PC-9 (cell line): ENCODE results near the gene OS9. TPM values are rescaled to one million over a fixed set of nuclear protein-coding genes. Genes with fewer than 3 reads are reported as not detected.

Source experiments
- BruUV-seq: library from RNA; stranded (reverse); fragments of 400-500 nt; replicated peaks from 2 replicates; lab custom pipeline; 2021; lab: Mats Ljungman, UMichigan
- CTCF ChIA-PET: fragments of 300-600 bp; sonication (Branson Sonifier 250); formaldehyde crosslinking; loops from one replicate; lab custom pipeline; 2022; ENCODE audit warnings: antibody characterized with exemption; lab: Charles Lee
- POLR2A ChIA-PET: fragments of 300-600 bp; sonication (Branson Sonifier 250); formaldehyde crosslinking; loops from one replicate; lab custom pipeline; 2022; ENCODE audit warnings: antibody characterized with exemption; ENCODE audit not compliant: unreplicated experiment; lab: Charles Lee
- DNase-seq, 2 experiments: peaks; one replicate each; pipeline versions ENCODE4 v3.0.0 to v3.0.0-alpha.2; 2015 to 2022; ENCODE audit warnings: mixed read lengths in 1 of 2
- H2AFZ ChIP-seq: fragments of 200-600 bp; sonication (generic); 2 replicates; pipeline ENCODE4 v1.8.1; 2017; ENCODE audit warnings: antibody characterized with exemption
- H3F3A ChIP-seq: fragments of 200-600 bp; sonication (generic); 2 replicates; pipeline ENCODE4 v1.8.1; 2017; ENCODE audit warnings: antibody characterized with exemption, mild to moderate bottlenecking, low read depth; ENCODE audit not compliant: insufficient read depth
- H3K27ac ChIP-seq: fragments of 200-600 bp; sonication (generic); 2 replicates; pipeline ENCODE4 v1.6.1; 2016; ENCODE audit warnings: mixed run types
- H3K27me3 ChIP-seq: fragments of 200-600 bp; sonication (generic); 2 replicates; pipeline ENCODE4 v1.6.1; 2016; ENCODE audit warnings: low read depth, mixed run types; ENCODE audit not compliant: insufficient read depth
- H3K36me3 ChIP-seq: fragments of 200-600 bp; sonication (generic); 2 replicates; pipeline ENCODE4 v1.6.1; 2016; ENCODE audit warnings: low read depth, mixed run types
- H3K4me1 ChIP-seq: fragments of 200-600 bp; sonication (generic); replicated peaks from 2 replicates; pipeline ENCODE4 v1.6.1; 2016; ENCODE audit warnings: mixed run types; ENCODE audit not compliant: insufficient read depth
- H3K4me2 ChIP-seq: fragments of 200-600 bp; sonication (generic); 2 replicates; pipeline ENCODE4 v1.6.1; 2017; ENCODE audit warnings: mixed run types
- H3K4me3 ChIP-seq: fragments of 200-600 bp; sonication (generic); 2 replicates; pipeline ENCODE4 v1.6.1; 2016; ENCODE audit warnings: mixed run types
- H3K79me2 ChIP-seq: fragments of 200-600 bp; sonication (generic); 2 replicates; pipeline ENCODE4 v1.6.1; 2017; ENCODE audit warnings: low read depth, mixed run types
- H3K9me2 ChIP-seq: fragments of 200-600 bp; sonication (generic); 2 replicates; pipeline ENCODE4 v1.8.1; 2017; ENCODE audit warnings: mild to moderate bottlenecking; ENCODE audit not compliant: insufficient read depth
- H3K9me3 ChIP-seq: fragments of 200-600 bp; sonication (generic); 2 replicates; pipeline ENCODE4 v1.8.1; 2016; ENCODE audit warnings: low read depth; ENCODE audit not compliant: insufficient read depth
- H4K20me1 ChIP-seq: fragments of 200-600 bp; sonication (generic); 2 replicates; pipeline ENCODE4 v1.8.1; 2017; ENCODE audit not compliant: insufficient read depth
- EZH2 ChIP-seq: fragments of 200-600 bp; sonication (generic); IDR thresholded peaks from 2 replicates; pipeline ENCODE4 v1.8.0; 2017; ENCODE audit warnings: antibody characterized with exemption, low read depth
- intact Hi-C: fragments of 100-400 bp; cut with micrococcal nuclease; formaldehyde crosslinking; loops from one replicate; pipeline ENCODE4 v1.10.0; 2022; ENCODE audit not compliant: unreplicated experiment
- total RNA-seq: library from RNA; stranded (reverse); gene quantifications from 2 replicates; pipeline ENCODE4 v1.2.3, GENCODE V29; 2021
- TF ChIP-seq, protein P1 (sequence below): fragments of 200-600 bp; sonication (generic); conservative IDR thresholded peaks from 2 replicates; pipeline ENCODE4 v1.6.1; 2017; ENCODE audit warnings: mixed run types, antibody characterized with exemption, mild to moderate bottlenecking, moderate library complexity

Gene OS9
- total RNA-seq, 1 experiment from 2014 or later = 96.7 TPM

DNA sequence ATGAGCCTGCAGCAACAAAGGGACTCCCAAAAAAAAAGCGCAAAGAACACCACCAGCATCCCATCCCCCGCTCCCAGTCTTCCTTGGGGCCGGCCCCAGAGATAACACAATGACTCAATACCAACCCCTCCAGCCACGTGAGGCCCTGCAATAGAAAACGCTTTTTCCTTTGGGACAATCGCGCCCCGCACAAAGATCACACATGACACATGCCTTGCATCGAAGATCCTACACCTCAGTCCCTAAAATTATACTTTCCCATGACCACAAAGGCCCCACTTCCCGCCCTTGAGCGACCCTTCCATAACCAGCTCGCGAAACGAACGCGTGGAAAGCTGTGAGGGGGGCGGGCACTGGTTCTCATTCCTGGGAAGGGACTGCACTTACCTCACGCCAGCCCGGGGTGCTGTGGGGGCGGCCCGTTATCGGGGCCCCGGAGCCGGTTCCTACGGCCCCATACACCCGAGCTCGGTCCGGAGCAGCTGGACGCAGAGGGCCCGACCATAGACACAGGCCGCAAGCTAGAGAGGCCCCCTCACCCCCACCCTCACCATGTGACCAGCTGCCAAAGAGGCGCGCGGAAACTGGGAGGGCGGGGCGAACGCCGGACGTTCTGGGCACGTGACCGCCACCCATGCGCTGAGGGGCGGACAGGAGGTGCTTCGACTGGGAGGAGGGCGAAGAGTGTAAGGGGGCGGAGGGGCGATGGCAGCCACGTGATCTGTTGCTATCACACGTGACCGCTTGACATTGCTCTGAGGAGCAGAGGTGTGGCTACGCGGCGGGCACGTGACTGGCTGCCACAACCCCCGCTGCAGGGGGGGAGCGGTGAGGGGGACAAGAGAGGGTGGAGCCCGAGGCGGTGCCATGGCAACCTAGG is 58.1 kb downstream of the OS9 start, which contains the start of gene CDK4:
TSS of gene CDK4 (minus strand) at position 523 of the 880 bp plus-strand sequence. CDS start 593 bp downstream, outside the sequence.
- Histone ChIP-seq H3K9me3 (no peaks in the 10 kb centered on the region), H3K4me1 (peaks cover 27% of the 10 kb centered on the region), H4K20me1 (no peaks in the 10 kb centered on the region), H3K9me2 (no peaks in the 10 kb centered on the region), H3K27ac (peak within 1 kb of the TSS; percentile 65), H2AFZ (peak within 1 kb of the TSS; percentile 94), H3F3A (peaks cover 34% of the 10 kb centered on the region; the same call in 1 of the 2 replicates), H3K4me3 (peak within 1 kb of the TSS; percentile 78), H3K27me3 (no peaks in the 10 kb centered on the region), H3K36me3 (peaks cover 18% of the 10 kb centered on the region), H3K79me2 (peaks cover 27% of the 10 kb centered on the region), H3K4me2 (peak within 1 kb of the TSS; percentile 89)
- ChIA-PET POLR2A (interaction anchor here (0.6 kb wide), 1 partner anchor 13 kb away, joined by 10 read pairs; no protein-coding TSS in a partner anchor), CTCF (no interaction called here)
- TSS peak; percentile 51 for BruUV-seq
- intact Hi-C loops = loop anchor here (2.0 kb wide), 1 partner anchor 229 kb away; the partner anchor contains the start of gene MBD6
- peak; percentile 96 to 99 for DNase-seq
- no peak for TF ChIP-seq EZH2
- TF ChIP-seq, protein P1, sequence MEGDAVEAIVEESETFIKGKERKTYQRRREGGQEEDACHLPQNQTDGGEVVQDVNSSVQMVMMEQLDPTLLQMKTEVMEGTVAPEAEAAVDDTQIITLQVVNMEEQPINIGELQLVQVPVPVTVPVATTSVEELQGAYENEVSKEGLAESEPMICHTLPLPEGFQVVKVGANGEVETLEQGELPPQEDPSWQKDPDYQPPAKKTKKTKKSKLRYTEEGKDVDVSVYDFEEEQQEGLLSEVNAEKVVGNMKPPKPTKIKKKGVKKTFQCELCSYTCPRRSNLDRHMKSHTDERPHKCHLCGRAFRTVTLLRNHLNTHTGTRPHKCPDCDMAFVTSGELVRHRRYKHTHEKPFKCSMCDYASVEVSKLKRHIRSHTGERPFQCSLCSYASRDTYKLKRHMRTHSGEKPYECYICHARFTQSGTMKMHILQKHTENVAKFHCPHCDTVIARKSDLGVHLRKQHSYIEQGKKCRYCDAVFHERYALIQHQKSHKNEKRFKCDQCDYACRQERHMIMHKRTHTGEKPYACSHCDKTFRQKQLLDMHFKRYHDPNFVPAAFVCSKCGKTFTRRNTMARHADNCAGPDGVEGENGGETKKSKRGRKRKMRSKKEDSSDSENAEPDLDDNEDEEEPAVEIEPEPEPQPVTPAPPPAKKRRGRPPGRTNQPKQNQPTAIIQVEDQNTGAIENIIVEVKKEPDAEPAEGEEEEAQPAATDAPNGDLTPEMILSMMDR = no peak

DNA sequence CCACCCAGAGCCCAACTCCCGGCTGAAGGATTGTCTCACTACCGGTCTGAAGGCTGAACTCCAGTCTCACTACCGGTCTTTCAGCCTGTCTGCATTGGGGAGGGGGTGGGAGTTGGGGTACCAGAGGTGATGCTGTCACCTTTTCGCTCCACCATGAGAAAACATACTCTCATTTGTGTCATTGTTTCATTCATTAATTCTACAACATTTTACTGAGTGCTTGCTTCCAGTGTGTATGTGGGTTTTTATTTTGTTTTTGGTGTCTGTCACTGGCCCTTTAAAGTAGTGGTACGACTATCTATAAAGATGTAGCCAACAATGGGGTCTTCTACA is 58.7 kb downstream of the OS9 start:
- Histone ChIP-seq H3K9me2 (no peaks in the 10 kb centered on the region), H2AFZ (no peak overlapping the region), H3K4me1 (peaks cover 27% of the 10 kb centered on the region), H3K4me2 (peak overlapping the region; percentile 74), H3K36me3 (peaks cover 14% of the 10 kb centered on the region), H3K27me3 (no peaks in the 10 kb centered on the region), H3K27ac (no peak overlapping the region), H3K79me2 (peaks cover 27% of the 10 kb centered on the region), H3K4me3 (peak overlapping the region; percentile 51), H3F3A (peaks cover 29% of the 10 kb centered on the region; the same call in 1 of the 2 replicates), H4K20me1 (no peaks in the 10 kb centered on the region), H3K9me3 (no peaks in the 10 kb centered on the region)
- BruUV-seq = no TSS peak
- no peak for DNase-seq
- intact Hi-C loops = loop anchor here (2.0 kb wide), 1 partner anchor 230 kb away; the partner anchor contains the start of gene MBD6
- POLR2A ChIA-PET = no interaction called here
- no peak for TF ChIP-seq EZH2
- TF ChIP-seq, protein P1 = no peak
- CTCF ChIA-PET = no interaction called here

DNA sequence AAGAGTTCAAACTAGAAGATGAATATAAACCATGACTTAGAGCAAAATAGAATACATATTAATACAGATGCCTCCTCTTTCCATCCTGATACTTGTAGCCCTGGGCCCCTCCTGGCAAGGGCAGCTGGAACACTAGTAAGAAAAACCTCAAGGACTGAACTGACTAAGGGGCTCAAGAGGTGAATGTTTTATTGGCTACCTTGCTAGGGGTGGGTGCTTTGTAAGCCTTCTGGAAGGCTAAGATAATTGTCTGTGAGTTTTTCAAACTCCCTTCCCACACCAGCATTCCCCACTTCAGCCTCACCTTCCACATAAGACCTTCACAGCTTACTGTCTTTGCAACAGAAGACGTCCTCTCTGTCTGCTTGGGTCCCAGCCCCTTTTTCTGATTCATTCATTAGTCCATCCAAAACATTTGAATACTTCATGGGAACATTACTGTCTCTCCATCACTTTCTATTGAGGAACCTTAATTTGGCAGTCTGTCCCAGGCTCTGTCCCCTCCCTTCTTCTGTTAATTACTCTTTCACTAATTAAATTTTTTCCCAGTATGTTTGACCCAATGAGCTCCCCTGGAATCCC is 59.9 kb downstream of the OS9 start:
- Histone ChIP-seq H3K27ac (no peak overlapping the region), H3K4me2 (peak overlapping the region; percentile 93), H3K27me3 (no peaks in the 10 kb centered on the region), H3K9me3 (no peaks in the 10 kb centered on the region), H3F3A (peaks cover 20% of the 10 kb centered on the region; the same call in 1 of the 2 replicates), H3K36me3 (peaks cover 14% of the 10 kb centered on the region), H4K20me1 (no peaks in the 10 kb centered on the region), H3K4me3 (peak overlapping the region; percentile 68; the same call in 1 of the 2 replicates), H3K79me2 (peaks cover 27% of the 10 kb centered on the region), H3K9me2 (no peaks in the 10 kb centered on the region), H3K4me1 (peaks cover 27% of the 10 kb centered on the region), H2AFZ (no peak overlapping the region)
- TF ChIP-seq, protein P1 = no peak
- TF ChIP-seq EZH2 = no peak
- intact Hi-C loops = loop anchor here (2.0 kb wide), 2 partner anchors 19 to 231 kb away; partner anchors contain the start of genes EEF1AKMT3, MBD6 and METTL1
- no peak for DNase-seq
- ChIA-PET POLR2A (interaction anchor here (0.7 kb wide), 1 partner anchor 12 kb away, joined by 6 read pairs; no protein-coding TSS in a partner anchor), CTCF (no interaction called here)
- BruUV-seq = no TSS peak
